ENCODE measurements around the gene CCL26. TPM values are rescaled to one million over a fixed set of nuclear protein-coding genes. Genes with fewer than 3 reads are reported as not detected.
"Not testable (repeated sequence)": the region's sequence is repeated elsewhere in the genome, so short reads cannot be mapped to it uniquely, and the experiment has no call there.

CCL26 gene
- total and polyA plus RNA-seq, 2 of the 4 experiments (the other 2 are of a cell fraction), result not detected

GRCh38 chr7:75789361-75789924, 17.4 kb upstream of the CCL26 start:
- Histone ChIP-seq H2AK9ac (replicated peaks; ENCODE audit: low read depth, low read length, poor library complexity) (peak overlapping the region; percentile 37), H3K4me1 (ENCODE audit: control insufficient read depth, insufficient read depth, low read length) (peaks cover 4% of the 10 kb centered on the region), H3K4ac (ENCODE audit: low read depth, low read length) (no peak overlapping the region), H3K14ac (replicated peaks; ENCODE audit: low read depth, low read length) (no peak overlapping the region), H3K56ac (ENCODE audit: extremely low read depth, insufficient read depth, low read length) (no peak overlapping the region), H3K4me3 (ENCODE audit: insufficient read depth, low read depth, low read length) (no peak overlapping the region), H3K27me3 (ENCODE audit: control insufficient read depth, insufficient read depth, low read length) (peaks cover 11% of the 10 kb centered on the region), H4K8ac (ENCODE audit: low read depth in 2 of 2, low read length in 2 of 2) (no peak overlapping the region), H4K91ac (ENCODE audit: insufficient read depth, low read depth, low read length) (no peak overlapping the region), H3K36me3 (ENCODE audit: control insufficient read depth, insufficient read depth, low read length) (no peaks in the 10 kb centered on the region), H3K79me1 (ENCODE audit: low read depth in 1 of 2, low read length in 2 of 2) (no peaks in the 10 kb centered on the region), H3K18ac (ENCODE audit: low read depth, low read length) (no peak overlapping the region), H4K20me1 (ENCODE audit: insufficient read depth, low read length) (no peaks in the 10 kb centered on the region), H2AFZ (replicated peaks; ENCODE audit: low read length, poor library complexity) (no peak overlapping the region), H3K9me3 (ENCODE audit: control insufficient read depth, insufficient read depth, low read length) (no peaks in the 10 kb centered on the region), H3K9ac (ENCODE audit: low read depth, low read length) (no peak overlapping the region), H3K27ac (ENCODE audit: insufficient read depth, low read length) (no peak overlapping the region), H4K5ac (ENCODE audit: low read depth, low read length) (no peak overlapping the region), H3K4me2 (ENCODE audit: low read depth, low read length) (no peak overlapping the region), H3K9me1 (ENCODE audit: insufficient read depth, low read length) (no peaks in the 10 kb centered on the region), H2BK5ac (ENCODE audit: low read depth, low read length, poor library complexity, severe bottlenecking) (no peak overlapping the region), H2AK5ac (ENCODE audit: low read depth, low read length) (no peak overlapping the region), H2BK15ac (ENCODE audit: low read depth, low read length) (no peak overlapping the region), H2BK120ac (ENCODE audit: low read depth, low read length) (no peak overlapping the region), H2BK20ac (ENCODE audit: low read depth, low read length) (no peak overlapping the region), H3K23ac (ENCODE audit: low read depth, low read length) (no peak overlapping the region)
- in situ Hi-C loops (cut with MboI; ENCODE audit: low sequenced_read_pairs) (no loop called here), dilution Hi-C loops (cut with HindIII; ENCODE audit: low sequenced_read_pairs, unreplicated experiment) (no loop called here), intact Hi-C loops (cut with micrococcal nuclease) (no loop called here)
- ATAC-seq (ENCODE audit: low read depth) (no peak), DNase-seq (no peak)
- no TSS peak for BruUV-seq (replicated peaks)
- 60% methylated on average over 1 of the region's 3 CpGs; no CpG with 5 or more reads in 1 of the 2 experiments for WGBS, 2 experiments (ENCODE audit: extremely low coverage in 2 of 2, insufficient read length in 1 of 2)
- no peak for TF ChIP-seq CTCF (conservative IDR thresholded peaks at IDR 0.05; ENCODE audit: low read depth, low read length)
- no peak for TF ChIP-seq MAZ (IDR thresholded peaks at IDR 0.05; ENCODE audit: borderline replicate concordance, low read depth, low read length)
- no peak for TF ChIP-seq POLR2A (IDR thresholded peaks at IDR 0.05; ENCODE audit: low read depth, low read length)
- TF ChIP-seq SMC3 (IDR thresholded peaks at IDR 0.05; ENCODE audit: low read depth, low read length), result no peak
- TF ChIP-seq BHLHE40 (IDR thresholded peaks at IDR 0.05; ENCODE audit: low read depth, low read length), result no peak
- no peak for TF ChIP-seq CEBPB (IDR thresholded peaks at IDR 0.05; ENCODE audit: low read depth, low read length)
- ChIA-PET CTCF (no interaction called here), POLR2A (ENCODE audit: unreplicated experiment) (no interaction called here)

DNA sequence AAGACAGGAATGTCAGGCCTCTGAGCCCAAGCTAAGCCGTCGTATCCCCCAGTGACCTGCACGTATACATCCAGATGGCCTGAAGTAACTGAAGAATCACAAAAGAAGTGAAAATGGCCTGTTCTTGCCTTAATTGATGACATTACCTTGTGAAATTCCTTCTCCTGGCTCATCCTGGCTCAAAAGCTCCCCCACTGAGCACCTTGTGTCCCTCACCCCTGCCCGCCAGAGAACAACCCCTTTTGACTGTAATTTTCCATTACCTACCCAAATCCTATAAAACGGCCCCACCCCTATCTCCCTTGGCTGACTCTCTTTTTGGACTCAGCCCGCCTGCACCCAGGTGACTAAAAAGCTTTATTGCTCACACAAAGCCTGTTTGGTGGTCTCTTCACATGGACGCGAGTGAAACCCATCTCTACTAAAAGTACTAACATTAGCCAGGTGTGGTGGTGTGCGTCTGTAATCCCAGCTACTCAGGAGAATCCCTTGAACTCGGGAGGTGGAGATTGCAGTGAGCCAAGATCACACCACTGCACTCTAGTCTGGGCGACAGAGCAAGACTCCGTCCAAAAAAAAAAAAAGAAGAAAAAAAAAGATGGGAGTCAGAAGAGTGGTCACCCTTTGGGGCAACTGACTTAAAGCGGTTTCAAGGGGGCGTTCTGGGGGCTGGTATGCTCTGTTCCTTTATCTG, 16.3 kb upstream of the CCL26 start:
- H3K9me3 ChIP-seq (ENCODE audit: control insufficient read depth, insufficient read depth, low read length); H2AFZ ChIP-seq (replicated peaks; ENCODE audit: low read length, poor library complexity); H3K18ac ChIP-seq (ENCODE audit: low read depth, low read length); H2AK9ac ChIP-seq (replicated peaks; ENCODE audit: low read depth, low read length, poor library complexity); H4K8ac ChIP-seq (ENCODE audit: low read depth in 2 of 2, low read length in 2 of 2); H3K4me3 ChIP-seq (ENCODE audit: insufficient read depth, low read depth, low read length); H3K56ac ChIP-seq (ENCODE audit: extremely low read depth, insufficient read depth, low read length); H3K36me3 ChIP-seq (ENCODE audit: control insufficient read depth, insufficient read depth, low read length); H2AK5ac ChIP-seq (ENCODE audit: low read depth, low read length); H2BK20ac ChIP-seq (ENCODE audit: low read depth, low read length); H3K14ac ChIP-seq (replicated peaks; ENCODE audit: low read depth, low read length); H2BK5ac ChIP-seq (ENCODE audit: low read depth, low read length, poor library complexity, severe bottlenecking); H4K91ac ChIP-seq (ENCODE audit: insufficient read depth, low read depth, low read length); H3K4ac ChIP-seq (ENCODE audit: low read depth, low read length); BruUV-seq (replicated peaks); ATAC-seq (ENCODE audit: low read depth); H3K4me1 ChIP-seq (ENCODE audit: control insufficient read depth, insufficient read depth, low read length); H3K9ac ChIP-seq (ENCODE audit: low read depth, low read length); dilution Hi-C loops (cut with HindIII; ENCODE audit: low sequenced_read_pairs, unreplicated experiment); H3K79me1 ChIP-seq (ENCODE audit: low read depth in 1 of 2, low read length in 2 of 2); H3K27ac ChIP-seq (ENCODE audit: insufficient read depth, low read length); DNase-seq; H4K5ac ChIP-seq (ENCODE audit: low read depth, low read length); POLR2A ChIA-PET (ENCODE audit: unreplicated experiment); CTCF ChIA-PET; H3K9me1 ChIP-seq (ENCODE audit: insufficient read depth, low read length); intact Hi-C loops (cut with micrococcal nuclease); H4K20me1 ChIP-seq (ENCODE audit: insufficient read depth, low read length); H2BK15ac ChIP-seq (ENCODE audit: low read depth, low read length); H2BK120ac ChIP-seq (ENCODE audit: low read depth, low read length); H3K23ac ChIP-seq (ENCODE audit: low read depth, low read length); H3K4me2 ChIP-seq (ENCODE audit: low read depth, low read length); in situ Hi-C loops (cut with MboI; ENCODE audit: low sequenced_read_pairs): not testable (repeated sequence)
- WGBS, 2 experiments (ENCODE audit: extremely low coverage in 2 of 2, insufficient read length in 1 of 2), result 74% methylated on average over 4 of the region's 14 CpGs; no CpG with 5 or more reads in 1 of the 2 experiments
- H3K27me3 ChIP-seq (ENCODE audit: control insufficient read depth, insufficient read depth, low read length), result peaks cover 12% of the 10 kb centered on the region
